ENCODE data around the gene TXN.
A peak's percentile ranks its signal among the peaks of the same experiment; 100 is the strongest.
"Not testable (repeated sequence)": the region's sequence is repeated elsewhere in the genome, so short reads cannot be mapped to it uniquely, and the experiment has no call there.

TXN gene

DNA sequence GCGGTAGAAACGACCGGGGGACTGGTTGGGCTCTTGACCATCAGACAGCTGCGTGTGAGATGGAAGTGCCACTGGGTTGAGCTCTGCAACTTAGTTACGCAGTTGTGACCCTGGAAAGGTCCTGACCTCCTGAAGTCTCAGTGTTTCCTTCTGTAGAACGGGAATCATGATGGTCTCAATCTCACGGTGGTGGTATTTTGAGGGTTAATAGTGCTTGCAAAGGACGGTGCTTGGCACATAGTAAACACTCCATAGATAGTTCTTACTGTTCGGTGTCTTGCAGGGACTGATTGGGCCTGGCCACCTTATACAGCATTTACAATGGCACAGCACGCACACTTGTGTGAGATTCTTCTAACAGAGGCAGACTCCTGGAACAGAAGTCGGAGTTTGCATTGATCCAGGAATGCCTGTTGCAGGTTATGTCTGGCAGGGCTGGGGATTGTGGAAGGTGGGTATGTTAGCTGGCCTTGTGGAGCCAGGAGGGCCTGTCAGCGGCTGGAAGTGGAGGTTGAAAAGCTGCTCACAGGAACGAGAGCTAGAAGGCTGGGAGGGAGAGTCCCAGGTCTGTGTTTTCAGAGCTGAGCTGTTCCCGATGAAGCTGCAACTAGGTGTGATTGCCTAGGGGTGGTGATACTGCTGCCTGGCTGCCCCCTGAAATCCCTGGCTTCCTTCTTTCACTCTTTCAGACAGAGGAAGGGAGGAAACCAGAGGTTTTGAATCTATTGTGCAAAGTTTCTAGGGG, 962 bp upstream of the TXN start:
- DNase-seq, result no peak

DNA sequence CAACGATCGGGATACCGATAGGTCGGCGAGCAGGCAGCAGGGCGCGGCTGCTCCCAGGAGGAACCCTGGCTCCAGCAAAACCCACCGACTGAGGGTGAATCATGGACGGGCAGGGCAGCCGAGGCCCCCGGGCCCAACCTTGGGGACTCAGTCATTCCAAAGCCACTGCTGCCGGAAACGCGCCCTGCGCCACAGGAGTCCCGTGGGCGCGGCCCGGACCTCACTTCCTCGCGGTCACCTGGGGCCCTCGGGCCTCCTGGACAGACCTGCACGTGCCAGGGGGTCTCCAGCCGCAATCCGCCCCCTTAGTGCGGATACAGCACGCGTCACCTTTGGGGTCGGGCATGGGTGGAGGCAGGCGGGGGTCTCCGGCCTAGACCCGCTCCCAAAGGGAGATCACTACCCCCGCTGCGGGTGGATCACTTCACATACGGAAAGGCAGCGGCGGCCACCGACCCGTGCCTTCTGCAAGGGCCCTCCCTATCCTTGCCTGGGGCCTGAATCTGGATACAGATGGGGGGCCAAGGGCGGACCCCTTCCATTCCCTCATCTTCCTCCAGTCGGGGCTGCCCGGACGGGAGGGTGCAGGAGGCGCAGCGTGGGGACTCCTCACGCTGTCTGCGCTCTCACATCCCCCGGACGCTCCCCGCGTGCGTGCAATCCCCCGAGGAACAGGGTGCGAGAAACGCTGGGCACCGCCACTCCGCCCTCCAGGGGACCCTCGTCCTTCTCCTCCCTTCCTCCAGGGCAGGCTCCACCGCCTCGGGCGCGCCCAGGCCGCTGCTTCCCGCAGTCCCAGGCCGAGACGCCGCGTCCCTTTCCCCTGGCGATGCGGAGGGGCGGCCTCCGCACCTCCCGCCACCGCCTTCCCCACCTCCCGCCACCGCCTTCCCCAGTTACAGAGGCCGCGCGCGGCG, 586 bp downstream of the TXN start:
- peak; percentile 74 for DNase-seq

DNA sequence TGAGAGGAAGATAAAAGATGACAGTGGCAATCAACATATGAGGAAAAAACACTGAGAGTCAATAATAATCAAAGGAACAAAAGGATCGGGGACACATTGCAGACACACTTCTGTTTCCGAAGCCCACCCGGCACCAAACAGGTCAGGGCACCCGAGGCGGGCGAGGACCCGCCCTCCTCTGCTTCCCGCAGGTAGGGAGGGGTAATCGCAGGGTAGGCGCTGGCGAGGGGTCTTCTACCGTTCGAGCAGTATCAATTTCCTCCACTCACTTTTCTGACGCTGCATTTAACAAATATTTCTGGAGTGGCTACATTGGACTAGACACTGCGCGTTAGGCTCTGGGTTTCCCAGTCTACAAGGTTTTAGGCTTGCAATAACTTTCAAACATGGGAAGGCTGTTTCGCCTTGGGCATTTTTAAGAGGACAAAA, 1.3 kb downstream of the TXN start:
- peak; percentile 72 for DNase-seq

DNA sequence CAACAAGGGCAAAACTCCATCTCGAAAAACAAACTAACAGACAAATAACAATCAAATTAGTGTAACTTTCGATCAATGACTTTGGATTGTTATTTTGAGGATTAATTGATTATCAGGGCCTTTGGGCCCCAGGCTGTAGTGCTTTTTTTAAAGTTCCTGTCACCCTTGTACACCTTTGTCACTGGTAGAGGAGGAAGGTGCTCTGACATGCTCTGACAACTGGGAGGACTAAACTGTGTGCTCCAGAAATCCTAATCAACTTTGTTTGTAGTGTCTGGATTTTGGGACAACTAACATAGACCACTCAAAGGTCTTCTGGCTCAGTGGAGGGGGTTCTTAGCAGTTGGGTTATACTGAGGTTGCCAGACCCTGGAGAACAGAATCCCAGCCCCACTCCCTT, 1.8 kb downstream of the TXN start:
- DNase-seq, result no peak

DNA sequence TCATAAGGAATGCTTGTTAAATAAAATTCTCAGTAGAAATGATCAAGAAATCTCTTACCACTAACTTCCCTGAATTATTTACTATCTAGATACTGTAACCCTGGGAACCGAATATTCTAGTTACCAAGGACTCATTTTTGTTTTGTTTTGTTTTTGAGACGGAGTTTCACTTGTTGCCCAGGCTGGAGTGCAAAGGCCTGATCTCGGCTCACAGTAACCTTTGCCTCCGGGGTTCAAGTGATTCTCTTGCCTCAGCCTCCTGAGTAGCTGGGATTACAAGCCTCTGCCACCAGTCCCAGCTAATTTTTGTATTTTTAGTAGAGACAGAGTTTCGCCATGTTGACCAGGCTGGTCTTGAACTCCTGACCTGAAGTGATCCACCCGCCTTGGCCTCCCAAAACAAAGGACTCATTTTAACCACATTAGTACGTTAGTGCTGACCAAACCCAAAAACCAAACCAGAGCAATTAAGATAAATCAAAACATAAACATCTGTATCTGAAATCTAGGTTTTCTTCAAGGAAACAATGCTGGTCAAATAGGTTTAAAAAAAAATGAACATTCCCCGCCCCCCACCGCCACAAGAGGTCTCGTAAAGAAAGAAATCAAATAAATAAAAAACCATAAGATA, 3.7 kb downstream of the TXN start:
- DNase-seq, result no peak

DNA sequence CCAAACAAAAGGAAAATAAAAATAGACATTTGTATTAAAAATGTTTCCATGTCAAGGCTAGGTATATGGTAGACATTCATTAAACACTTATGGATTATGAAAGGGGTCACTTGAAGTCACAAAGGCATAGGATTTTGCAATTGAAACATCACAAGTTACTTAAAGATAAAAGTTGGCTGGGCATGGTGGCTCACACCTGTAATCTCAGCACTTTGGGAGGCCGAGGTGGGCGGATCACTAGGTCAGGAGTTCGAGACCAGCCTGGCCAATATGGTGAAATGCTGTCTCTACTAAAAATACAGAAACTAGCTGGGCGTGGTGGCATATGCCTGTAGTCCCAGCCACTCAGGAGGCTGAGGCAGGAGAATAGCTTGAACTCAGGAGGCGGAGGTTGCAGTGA, 4.5 kb downstream of the TXN start:
- DNase-seq, result not testable (repeated sequence)

DNA sequence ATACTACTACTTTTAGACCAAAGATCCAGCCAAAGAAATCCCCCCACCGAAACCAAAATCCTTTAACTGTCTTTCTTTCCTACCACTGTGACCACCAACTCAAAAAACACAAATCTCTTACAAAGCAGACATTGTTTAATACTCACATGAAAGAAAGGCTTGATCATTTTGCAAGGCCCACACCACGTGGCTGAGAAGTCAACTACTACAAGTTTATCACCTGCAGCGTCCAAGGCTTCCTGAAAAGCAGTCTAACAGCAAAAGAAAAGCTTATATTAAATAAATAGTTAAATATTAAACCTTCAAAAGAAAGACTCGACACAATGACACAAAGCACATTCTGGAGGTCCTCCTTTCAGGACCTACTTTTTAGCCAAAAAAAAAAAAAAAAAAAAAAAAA, 5.1 kb downstream of the TXN start:
- no peak for DNase-seq

DNA sequence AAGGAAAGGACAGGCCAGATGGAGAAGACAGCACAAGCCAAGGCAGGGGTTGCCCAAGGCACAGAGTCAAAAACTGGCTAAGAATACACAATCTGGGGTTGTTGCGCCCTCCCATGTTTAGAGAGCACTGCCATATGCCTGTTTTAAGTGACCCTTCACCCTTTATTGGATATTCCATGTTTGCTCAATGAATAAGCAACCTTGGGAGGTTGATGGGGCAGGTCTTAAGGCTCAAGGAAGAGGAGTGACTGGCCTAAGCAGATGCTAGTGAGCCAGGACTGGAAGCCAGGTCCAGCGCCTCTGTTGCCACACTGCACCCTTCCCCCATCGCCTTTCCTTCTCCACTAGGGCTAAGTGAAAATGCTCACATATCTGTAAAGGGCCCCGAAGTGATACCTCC, 6.7 kb downstream of the TXN start:
- no peak for DNase-seq

DNA sequence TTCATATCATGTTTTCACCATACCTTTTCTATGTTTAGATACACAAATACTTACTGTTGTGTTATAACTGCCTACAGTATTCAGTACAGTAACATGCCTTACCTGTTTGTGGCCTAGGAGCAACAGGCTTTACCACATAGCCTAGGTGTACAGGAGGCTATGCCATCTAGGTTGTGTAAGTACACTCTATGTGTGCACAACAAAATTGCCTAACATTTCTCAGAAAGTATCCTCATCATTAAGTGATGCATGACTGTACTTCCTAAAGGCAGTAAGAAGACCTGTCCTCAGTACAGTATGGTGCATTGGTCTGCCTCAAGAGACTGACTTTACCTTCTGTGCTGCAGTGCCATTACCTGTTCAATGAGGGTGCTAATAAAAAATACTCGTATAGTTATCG, 7.9 kb downstream of the TXN start:
- DNase-seq, result no peak

DNA sequence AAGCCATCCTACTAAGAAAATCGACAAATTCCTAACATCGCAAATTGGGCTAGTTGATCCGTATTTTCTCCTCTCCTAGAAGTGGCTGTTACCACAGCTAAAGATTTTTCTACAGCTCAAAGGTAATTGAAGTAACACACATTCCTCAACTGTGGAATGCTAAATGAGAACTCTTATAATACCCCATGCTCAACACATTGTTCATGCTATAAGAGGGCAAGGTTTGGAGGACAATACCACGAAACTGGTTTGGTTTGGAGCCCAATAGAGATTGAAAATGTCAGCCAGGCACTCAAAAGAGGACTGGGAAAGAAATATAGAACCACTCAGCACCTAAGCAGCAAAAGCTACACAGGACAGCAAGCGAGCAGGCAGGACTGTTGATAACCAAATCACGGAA, 10.1 kb downstream of the TXN start:
- DNase-seq, result no peak

DNA sequence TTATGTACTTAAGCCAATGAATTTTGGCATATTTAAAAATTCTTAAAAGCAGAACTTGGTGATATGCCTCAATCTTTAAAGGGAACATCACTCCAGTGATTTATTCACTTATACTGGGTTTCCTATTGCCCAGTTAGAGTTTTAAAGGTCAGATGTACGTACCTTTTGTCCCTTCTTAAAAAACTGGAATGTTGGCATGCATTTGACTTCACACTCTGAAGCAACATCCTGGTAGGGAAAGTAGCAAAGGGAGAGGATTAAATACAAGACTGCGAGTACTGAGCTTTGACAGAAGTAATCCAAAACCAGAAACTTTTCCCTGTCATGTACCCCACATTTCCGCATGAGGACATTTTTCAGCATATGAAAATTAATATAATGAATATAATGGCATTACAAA, 11.7 kb downstream of the TXN start:
- DNase-seq, result no peak

DNA sequence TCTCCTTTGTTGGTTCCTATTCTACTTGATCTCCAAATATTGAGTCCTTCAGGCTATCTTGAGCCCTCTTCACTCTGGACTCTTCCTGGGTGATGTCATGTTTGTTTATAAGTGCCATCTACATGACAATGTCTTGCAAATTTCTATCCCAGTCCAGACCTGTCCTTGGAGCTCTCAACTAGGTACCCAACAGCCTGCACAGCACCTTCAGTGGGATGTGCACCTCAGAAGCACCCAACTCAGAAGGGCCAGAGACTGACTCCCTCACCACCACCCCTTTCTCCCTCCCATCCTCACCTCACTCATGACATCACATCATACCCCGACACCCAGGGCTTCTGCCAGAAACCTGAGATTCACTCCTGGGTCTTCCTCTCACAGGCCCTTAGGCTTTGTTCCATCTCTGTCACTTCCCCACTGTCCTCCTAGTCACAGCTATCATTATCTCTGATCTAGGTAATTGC, 14.4 kb downstream of the TXN start:
- DNase-seq, result no peak

DNA sequence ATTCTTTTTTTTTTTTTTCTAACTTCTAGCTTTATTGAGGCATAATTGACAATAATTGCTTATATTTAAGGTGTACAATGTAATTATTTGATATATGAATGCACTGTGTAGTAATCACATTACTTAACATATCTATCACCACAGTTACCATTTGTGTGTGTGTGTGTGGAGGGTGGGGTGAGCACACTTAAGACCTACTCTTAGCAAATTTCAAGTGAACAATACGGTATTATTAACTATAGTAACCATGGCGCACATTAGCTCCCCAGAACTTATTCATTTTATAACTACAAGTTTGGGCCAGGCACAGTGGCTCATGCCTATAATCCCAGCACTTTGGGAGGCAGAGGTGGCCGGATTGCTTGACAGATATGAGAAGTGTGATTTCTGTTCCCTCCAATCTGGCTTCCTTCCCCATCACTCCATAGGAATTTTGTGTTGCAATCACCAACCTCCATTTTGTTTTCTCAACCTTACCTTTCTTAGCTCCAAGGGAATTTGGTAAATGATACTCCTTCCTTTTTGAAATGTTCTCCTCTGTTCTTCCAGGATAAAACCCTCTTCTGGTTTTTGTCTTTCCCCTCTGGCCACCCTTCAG, 14.9 kb downstream of the TXN start:
- no peak for DNase-seq

DNA sequence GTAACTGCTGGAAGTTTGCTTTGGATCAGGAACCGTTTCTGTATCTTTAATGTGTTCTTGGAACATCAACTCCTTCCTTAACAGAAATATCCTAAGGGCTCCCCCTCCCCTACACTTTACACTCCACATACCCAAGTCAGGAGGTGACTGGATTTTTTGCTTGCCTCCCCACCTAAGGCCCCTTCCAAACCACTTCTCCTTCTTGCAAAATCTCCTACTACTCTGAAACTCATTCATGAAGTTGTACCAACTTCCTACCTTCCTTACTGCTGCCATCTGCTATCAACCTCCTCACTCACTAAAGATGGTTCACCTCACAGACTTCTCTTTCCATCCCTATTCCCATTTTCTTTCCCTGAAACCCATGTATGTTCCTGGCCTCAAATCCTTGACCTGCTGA, 16.1 kb downstream of the TXN start:
- no peak for DNase-seq

DNA sequence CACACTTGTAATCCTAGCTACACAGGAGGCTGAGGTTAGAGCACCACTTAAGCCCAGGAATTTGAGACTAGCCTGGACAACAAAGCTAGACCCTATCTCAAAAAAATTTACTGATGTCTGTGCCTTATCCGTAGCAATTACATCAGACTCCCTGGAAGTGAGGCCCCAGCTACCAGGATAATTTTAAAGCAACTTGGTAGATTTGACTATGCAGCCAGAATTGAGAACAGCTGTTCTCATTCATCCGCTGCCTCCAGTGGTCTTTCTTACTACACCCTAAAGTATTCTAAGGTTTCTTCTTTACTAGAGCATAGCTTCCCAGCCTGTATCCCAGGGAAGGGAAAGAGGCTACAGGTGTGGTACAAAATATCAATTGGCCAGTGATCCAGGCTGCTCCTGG, 28.0 kb downstream of the TXN start:
- DNase-seq, result no peak

DNA sequence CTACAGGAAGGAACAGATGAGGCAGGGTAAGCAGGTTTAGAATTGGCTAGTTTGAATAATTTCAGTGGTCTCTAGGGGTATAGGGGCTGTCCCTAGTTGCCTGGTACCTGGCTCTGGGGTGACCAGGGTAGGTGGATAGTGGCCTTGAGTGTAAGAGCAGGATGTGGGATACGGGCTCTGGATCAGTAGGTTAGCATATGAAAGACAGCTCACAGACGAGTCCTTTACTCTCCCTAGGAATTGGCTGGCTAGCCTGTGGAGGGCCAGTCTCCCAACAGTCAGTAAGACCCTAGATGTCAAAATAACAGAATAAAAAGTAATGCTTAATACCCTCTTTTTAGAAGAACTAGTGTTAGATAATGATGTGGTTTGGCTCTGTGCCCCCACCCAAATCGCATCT, 31.7 kb downstream of the TXN start:
- no peak for DNase-seq

DNA sequence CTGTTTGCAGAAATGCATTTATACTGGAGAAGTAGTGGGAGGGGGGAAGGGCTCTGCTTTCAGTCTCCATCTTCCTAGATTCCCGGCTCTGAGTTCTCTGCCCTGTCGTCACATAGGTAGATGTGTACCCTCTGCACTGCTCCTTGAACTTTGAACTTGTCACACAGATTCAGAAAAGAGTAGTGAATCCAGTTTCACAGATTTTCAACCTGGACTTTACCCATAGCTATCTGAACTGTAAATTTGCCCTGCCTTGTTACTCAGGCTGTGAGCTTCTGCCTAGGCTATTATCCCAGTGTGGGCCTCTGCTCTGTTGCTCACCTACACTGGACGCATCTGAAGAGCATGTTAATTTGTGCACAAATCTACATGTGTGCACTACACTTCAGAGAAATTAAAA, 35.5 kb downstream of the TXN start:
- no peak for DNase-seq

DNA sequence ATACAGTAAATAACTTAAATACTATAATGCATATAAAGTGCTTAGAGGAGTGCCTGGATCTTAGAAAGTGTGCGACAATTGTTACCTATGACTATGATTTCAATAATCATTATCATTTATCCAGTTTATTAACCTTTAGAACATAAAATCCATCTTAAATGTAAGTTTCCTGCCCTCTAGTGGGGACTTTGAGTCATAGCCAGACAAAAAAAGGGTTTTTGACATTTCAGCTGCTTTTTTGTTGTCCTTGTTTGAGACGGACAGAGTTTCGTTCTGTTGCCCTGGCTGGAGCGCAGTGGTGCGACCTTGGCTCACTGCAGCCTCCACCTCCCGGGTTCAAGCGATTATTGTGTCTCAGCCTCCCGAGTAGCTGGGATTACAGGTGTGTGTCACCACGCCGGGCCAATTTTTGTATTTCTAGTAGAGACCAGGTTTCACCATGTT, 38.6 kb downstream of the TXN start:
- DNase-seq, result peak; percentile 58

DNA sequence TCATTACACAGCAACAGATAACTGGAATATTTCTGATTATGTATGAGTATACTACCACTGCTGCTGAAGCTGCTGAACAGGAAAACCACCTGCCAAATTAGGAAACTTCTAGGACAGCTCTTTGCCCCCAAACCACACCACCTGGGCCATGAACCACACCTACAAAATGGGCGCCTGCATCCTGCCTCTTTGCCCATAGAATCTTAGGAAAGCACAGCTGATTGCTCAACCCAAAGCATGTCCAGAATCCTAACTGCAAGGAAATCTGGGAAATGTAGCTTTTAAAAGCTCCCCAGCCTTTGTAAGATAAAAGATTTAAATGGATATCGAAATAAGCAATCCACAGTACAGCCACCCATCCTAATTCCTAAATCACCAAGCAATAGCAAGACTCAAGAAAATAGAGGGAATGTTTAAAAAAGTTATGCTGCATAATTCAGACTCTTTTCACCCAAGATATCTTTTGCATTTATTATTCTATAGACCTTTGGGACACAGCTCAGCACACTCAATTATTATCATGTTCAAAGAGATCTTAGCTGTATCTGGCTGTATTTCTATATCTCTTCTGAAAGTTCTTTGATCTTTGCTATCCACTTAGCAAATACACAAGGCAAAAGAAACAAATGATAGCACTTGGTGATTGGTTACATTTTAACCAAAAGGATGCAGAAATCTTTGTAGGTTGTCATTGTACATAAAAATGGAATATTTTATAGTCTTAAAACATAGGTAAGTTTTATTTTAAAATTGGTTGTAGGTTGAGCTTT, 41.5 kb downstream of the TXN start:
- no peak for DNase-seq

DNA sequence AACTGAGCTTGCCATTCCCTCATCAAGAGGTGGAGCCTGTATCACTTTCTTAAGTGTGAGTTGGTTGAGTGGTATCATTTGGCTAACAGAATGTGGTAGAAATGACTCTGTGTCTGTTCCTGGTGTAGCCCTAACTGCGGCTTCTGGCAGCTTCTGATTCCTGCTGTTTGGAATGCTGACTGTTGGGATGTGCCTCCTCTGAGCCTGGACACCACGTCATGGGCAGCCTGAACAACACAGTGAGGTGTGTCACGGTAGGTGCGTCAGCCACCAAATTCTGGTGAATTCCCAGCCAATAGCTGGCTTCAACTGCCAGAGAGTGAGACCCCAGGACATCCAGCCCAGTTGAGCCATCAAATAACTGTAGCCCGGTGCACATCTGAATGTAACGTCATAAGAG, 42.2 kb downstream of the TXN start:
- DNase-seq, result no peak

DNA sequence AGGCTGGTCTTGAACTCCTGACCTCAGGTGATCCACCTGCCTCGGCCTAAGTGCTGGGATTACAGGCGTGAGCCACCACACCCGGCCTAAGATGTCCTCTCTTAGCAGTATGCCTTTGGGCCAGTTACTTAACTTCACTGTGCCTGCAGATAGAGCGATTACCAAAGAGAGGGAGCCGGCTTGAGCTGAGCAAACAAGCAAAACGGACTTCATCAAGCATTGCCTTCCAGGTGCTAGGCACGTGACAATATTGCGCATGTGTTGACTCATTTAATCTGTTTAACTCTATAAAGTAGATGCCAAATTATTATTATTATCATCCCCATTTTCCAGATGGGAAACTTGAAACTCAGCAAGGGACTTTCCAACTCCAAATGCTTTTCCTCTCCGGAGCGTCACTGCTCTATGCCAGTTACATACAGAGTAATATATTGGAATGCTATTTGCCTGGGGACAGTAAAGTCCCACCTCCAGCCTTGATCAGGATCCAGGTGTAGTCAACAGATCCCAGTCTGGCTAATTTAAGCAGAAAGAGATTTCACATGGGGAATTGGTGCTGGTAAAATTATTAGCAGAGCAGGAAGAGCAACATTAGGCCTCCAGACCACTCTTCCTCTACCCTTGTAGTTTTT, 42.8 kb downstream of the TXN start:
- no peak for DNase-seq

DNA sequence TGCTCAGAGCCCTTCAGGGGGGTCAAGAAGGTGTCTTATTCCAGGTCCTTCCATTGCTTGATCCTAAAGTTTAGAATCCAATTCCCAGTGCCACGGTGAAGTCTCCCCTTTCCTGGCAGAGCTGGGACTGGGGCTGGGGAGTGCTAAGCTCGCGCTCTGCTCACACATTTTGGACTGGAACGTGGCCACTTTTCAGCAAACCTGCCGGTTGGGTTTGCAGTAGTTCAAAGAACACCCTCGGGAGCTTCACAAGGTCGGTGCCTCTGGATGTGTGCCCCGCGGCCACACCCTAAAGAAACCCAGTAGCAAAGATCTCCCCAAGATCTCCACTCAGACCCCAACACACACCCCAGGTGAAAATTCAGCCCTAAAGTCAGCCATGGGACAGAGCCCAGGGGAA, 48.3 kb downstream of the TXN start, which contains the start of gene C9orf152:
C9orf152 (minus strand) TSS at position 129 of the 400 bp plus-strand sequence. CDS start 580 bp downstream, outside the sequence.
- no peak for DNase-seq

Data from eye (tissue), 1 donor.